Measurements from ENCODE around the gene GRM3.
"Not testable (repeated sequence)": the region's sequence is repeated elsewhere in the genome, so short reads cannot be mapped to it uniquely, and the experiment has no call there.

GRM3 gene

DNA sequence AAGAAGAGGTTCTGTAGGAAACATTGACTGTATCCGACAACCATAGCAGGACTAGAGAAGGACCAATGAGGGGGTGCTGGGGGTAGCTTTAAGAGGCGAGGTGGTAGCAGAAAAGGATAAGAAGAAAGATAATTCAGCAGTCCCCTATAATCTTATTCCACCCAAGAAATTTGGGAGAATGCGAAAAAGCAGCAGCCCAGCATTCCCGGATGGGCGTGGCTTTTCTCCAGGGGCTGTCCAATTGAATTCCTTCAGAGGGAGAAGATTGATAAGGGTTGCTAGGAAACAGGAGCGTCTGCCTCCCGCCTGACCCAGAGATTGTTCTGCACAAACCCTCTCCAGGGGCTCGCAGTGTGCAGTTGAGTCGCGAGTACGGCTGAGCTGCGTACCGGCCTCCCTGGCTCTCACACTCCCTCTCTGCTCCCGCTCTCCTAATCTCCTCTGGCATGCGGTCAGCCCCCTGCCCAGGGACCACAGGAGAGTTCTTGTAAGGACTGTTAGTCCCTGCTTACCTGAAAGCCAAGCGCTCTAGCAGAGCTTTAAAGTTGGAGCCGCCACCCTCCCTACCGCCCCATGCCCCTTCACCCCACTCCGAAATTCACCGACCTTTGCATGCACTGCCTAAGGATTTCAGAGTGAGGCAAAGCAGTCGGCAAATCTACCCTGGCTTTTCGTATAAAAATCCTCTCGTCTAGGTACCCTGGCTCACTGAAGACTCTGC is at the start of gene GRM3:
Gene GRM3, plus strand, starts transcription at position 349 of the 721 bp plus-strand sequence. CDS start 121,237 bp downstream, outside the sequence.
- H3K4me3 ChIP-seq (ENCODE audit: low read depth, low read length), result peak within 1 kb of the TSS; percentile 18

DNA sequence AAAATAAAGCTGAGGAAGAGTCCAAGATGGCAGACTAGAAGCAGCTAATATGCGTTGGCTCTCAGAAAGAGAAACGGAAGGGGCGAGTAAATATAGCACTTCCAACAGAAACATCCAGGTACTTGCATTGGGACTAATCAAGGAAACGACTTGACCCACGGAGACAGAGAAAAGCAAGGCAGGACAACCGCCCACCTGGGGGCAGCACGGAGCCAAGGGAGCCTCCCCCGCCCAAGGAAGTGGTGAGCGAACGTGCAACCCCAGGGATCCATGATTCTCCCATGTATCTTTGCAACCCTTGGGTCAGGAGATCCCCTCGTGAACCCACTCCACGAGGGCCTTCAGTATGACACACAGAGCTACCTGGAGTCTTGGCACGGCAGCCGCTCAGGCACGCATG is 45.4 kb upstream of the GRM3 start:
- Histone ChIP-seq H3K9me3 (ENCODE audit: severe bottlenecking) (no peaks in the 10 kb centered on the region), H3K27me3 (ENCODE audit: insufficient read depth, low read depth, severe bottlenecking) (no peaks in the 10 kb centered on the region), H3K27ac (no peak overlapping the region), H3K36me3 (no peaks in the 10 kb centered on the region), H3K4me3 (ENCODE audit: low read depth, low read length) (no peak overlapping the region)
- TF ChIP-seq, protein P1, sequence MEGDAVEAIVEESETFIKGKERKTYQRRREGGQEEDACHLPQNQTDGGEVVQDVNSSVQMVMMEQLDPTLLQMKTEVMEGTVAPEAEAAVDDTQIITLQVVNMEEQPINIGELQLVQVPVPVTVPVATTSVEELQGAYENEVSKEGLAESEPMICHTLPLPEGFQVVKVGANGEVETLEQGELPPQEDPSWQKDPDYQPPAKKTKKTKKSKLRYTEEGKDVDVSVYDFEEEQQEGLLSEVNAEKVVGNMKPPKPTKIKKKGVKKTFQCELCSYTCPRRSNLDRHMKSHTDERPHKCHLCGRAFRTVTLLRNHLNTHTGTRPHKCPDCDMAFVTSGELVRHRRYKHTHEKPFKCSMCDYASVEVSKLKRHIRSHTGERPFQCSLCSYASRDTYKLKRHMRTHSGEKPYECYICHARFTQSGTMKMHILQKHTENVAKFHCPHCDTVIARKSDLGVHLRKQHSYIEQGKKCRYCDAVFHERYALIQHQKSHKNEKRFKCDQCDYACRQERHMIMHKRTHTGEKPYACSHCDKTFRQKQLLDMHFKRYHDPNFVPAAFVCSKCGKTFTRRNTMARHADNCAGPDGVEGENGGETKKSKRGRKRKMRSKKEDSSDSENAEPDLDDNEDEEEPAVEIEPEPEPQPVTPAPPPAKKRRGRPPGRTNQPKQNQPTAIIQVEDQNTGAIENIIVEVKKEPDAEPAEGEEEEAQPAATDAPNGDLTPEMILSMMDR (IDR thresholded peaks at IDR 0.05; ENCODE audit: low read depth, low read length), result peak; percentile 45; the same call in 1 of the 2 replicates
- DNase-seq, result peak; percentile 22

More for the DNA sequence above, at the start of gene GRM3:
- Histone ChIP-seq H3K9me3 (ENCODE audit: severe bottlenecking) (no peaks in the 10 kb centered on the region), H3K27me3 (ENCODE audit: insufficient read depth, low read depth, severe bottlenecking) (no peaks in the 10 kb centered on the region), H3K27ac (no peak within 1 kb of the TSS), H3K36me3 (no peaks in the 10 kb centered on the region)
- TF ChIP-seq, protein P1 (IDR thresholded peaks at IDR 0.05; ENCODE audit: low read depth, low read length), result no peak
- DNase-seq, result peak; percentile 30

DNA sequence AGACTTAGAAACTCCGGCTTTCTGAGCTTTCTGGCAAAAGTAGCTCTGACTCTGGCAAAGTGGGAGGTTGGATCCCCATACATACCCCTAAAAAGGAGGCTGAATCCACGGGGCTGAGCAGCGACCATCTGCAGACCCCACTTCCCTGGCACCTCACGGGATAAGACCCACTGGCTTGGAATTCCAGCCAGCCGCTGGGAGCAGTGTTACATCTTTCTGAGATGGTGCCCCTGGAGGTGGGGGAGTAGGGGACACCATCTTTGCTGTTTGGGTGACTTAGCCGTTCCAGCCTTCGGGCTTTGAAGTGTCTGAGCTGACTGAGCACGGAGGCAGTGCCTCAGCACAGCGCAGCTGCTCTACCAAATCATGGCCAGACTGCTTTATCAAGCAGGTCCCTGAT is 45.0 kb upstream of the GRM3 start:
- TF ChIP-seq, protein P1 (IDR thresholded peaks at IDR 0.05; ENCODE audit: low read depth, low read length), result no peak
- H3K36me3 ChIP-seq, result no peaks in the 10 kb centered on the region
- H3K27ac ChIP-seq, result no peak overlapping the region
- H3K27me3 ChIP-seq (ENCODE audit: insufficient read depth, low read depth, severe bottlenecking), result no peaks in the 10 kb centered on the region
- no peak for DNase-seq
- no peaks in the 10 kb centered on the region for H3K9me3 ChIP-seq (ENCODE audit: severe bottlenecking)
- no peak overlapping the region for H3K4me3 ChIP-seq (ENCODE audit: low read depth, low read length)

DNA sequence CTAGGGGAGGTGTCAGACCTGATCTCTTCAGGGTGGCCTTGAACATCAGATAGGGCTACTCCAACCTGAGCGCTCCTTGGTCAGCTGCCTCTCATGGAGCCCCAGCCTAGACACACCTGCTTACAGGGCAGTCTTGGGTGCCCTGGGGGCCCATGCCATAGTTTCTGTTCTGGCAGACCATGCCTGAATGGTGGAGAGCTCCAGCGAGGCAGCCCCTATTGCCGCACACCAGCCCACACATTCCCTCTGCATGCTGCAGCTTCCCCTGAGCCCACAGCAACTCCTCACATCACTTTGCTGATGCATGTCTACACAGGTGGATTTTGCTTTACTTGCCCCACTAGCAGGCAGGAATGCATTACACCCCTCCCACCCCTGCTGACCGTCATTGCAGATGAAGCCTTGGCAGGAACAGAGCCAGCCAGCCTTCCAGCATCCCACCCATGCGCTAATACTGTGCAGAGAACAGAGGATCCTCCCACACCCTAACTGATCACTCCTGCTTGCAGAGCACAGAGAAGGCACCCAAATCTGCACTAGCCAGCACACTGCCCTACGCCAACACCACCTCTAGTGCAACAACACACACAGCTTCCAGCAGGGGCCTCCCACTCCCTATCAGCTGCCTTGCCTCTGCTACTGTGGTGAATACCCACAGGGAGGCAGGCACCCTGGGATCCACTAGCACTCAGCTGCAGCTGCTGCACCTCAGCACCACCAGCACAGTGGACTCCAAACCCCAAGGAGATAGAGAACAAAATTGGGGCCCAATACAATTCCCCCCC is 43.0 kb upstream of the GRM3 start:
- DNase-seq, result no peak
- Histone ChIP-seq H3K27ac (no peak overlapping the region), H3K9me3 (ENCODE audit: severe bottlenecking) (no peaks in the 10 kb centered on the region), H3K4me3 (ENCODE audit: low read depth, low read length) (no peak overlapping the region), H3K27me3 (ENCODE audit: insufficient read depth, low read depth, severe bottlenecking) (no peaks in the 10 kb centered on the region), H3K36me3 (no peaks in the 10 kb centered on the region)
- TF ChIP-seq, protein P1 (IDR thresholded peaks at IDR 0.05; ENCODE audit: low read depth, low read length), result peak; percentile 28

DNA sequence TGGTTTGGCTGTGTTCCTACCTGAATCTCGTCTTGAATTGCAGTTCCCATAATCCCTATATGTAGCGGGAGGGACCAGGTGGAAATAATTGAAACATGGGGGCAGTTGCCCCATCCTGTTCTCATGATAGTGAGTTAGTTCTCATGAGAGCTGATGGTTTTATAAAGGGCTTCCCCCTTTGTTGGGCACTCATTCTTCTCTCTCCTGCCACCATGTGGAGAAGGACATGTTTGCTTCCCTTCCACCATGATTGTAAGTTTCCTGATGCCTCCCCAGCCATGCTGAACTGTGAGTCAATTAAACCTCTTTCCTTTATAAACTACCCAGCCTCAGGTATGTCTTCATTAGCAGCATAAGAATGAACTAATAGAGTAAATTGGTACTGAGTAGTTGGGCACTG is 28.0 kb upstream of the GRM3 start:
- H3K27me3 ChIP-seq (ENCODE audit: insufficient read depth, low read depth, severe bottlenecking); H3K27ac ChIP-seq; H3K9me3 ChIP-seq (ENCODE audit: severe bottlenecking); H3K36me3 ChIP-seq; H3K4me3 ChIP-seq (ENCODE audit: low read depth, low read length): not testable (repeated sequence)
- TF ChIP-seq, protein P1 (IDR thresholded peaks at IDR 0.05; ENCODE audit: low read depth, low read length), result peak; percentile 35; the same call in 1 of the 2 replicates
- peak; percentile 32 for DNase-seq
